IMR-90 (cell line): Measurements from ENCODE around the gene MEF2C. TPM values are rescaled to one million over a fixed set of nuclear protein-coding genes. Genes with fewer than 3 reads are reported as not detected.

Source experiments
- ATAC-seq: fragments of 200-7000 bp; cut with Tn5 transposase; 2 replicates; pipeline ENCODE4 v1.9.1; 2020; ENCODE audit warnings: low read depth, mild to moderate bottlenecking, moderate library complexity
- BruUV-seq: library from RNA; stranded (reverse); fragments of 400-500 nt; replicated peaks from 2 replicates; lab custom pipeline; 2021; lab: Mats Ljungman, UMichigan
- CTCF ChIA-PET: fragments of 300-600 bp; formaldehyde crosslinking; extraction: SDS; loops from one replicate; lab custom pipeline; 2021; ENCODE audit warnings: antibody characterized with exemption; lab: Yijun Ruan, JAX
- POLR2A ChIA-PET: fragments of 300-600 bp; sonication (Branson Sonifier 250); formaldehyde crosslinking; loops from one replicate; lab custom pipeline; 2022; ENCODE audit warnings: antibody characterized with exemption; ENCODE audit not compliant: unreplicated experiment; lab: Charles Lee
- DNase-seq: peaks from one replicate; pipeline ENCODE4 v3.0.0; 2013
- H2AFZ ChIP-seq: replicated peaks from 2 replicates; pipeline ENCODE3; 2013; ENCODE audit warnings: low read length, mild to moderate bottlenecking; ENCODE audit not compliant: poor library complexity
- H2AK5ac ChIP-seq: 2 replicates; pipeline ENCODE4 v1.6.1; 2013; ENCODE audit warnings: low read depth, low read length, inconsistent platforms
- H2AK9ac ChIP-seq: replicated peaks from 2 replicates; pipeline ENCODE3; 2013; ENCODE audit warnings: mild to moderate bottlenecking, low read depth, low read length, moderate library complexity; ENCODE audit not compliant: poor library complexity
- H2BK120ac ChIP-seq: 2 replicates; pipeline ENCODE4 v1.6.1; 2013; ENCODE audit warnings: low read depth, low read length, inconsistent platforms
- H2BK15ac ChIP-seq: 3 replicates; pipeline ENCODE4 v1.6.1; 2013; ENCODE audit warnings: low read depth, low read length, inconsistent platforms
- H2BK20ac ChIP-seq: 2 replicates; pipeline ENCODE4 v1.6.1; 2013; ENCODE audit warnings: low read depth, mild to moderate bottlenecking, inconsistent platforms, low read length, moderate library complexity
- H2BK5ac ChIP-seq: 2 replicates; pipeline ENCODE4 v1.6.1; 2013; ENCODE audit warnings: mild to moderate bottlenecking, low read depth, low read length, inconsistent platforms; ENCODE audit not compliant: poor library complexity, severe bottlenecking
- H3K14ac ChIP-seq: replicated peaks from 2 replicates; pipeline ENCODE4 v1.6.1; 2013; ENCODE audit warnings: low read depth, low read length, inconsistent platforms
- H3K18ac ChIP-seq: 2 replicates; pipeline ENCODE4 v1.6.1; 2013; ENCODE audit warnings: low read depth, low read length, control low read depth
- H3K23ac ChIP-seq: 2 replicates; pipeline ENCODE4 v1.6.1; 2013; ENCODE audit warnings: low read depth, low read length, inconsistent platforms
- H3K27ac ChIP-seq: 2 replicates; pipeline ENCODE4 v1.5.1; 2013; ENCODE audit warnings: mild to moderate bottlenecking, control low read depth, low read length; ENCODE audit not compliant: insufficient read depth
- H3K27me3 ChIP-seq: 2 replicates; pipeline ENCODE4 v1.6.1; 2013; ENCODE audit warnings: low read length; ENCODE audit not compliant: control insufficient read depth, insufficient read depth
- H3K36me3 ChIP-seq: 2 replicates; pipeline ENCODE4 v1.6.1; 2013; ENCODE audit warnings: low read length, mixed read lengths; ENCODE audit not compliant: control insufficient read depth, insufficient read depth
- H3K4ac ChIP-seq: 2 replicates; pipeline ENCODE4 v1.6.1; 2013; ENCODE audit warnings: low read depth, low read length, inconsistent platforms
- H3K4me1 ChIP-seq: 2 replicates; pipeline ENCODE4 v1.6.1; 2013; ENCODE audit warnings: low read length, mixed read lengths; ENCODE audit not compliant: control insufficient read depth, insufficient read depth
- H3K4me2 ChIP-seq: 2 replicates; pipeline ENCODE4 v1.6.1; 2013; ENCODE audit warnings: low read depth, mild to moderate bottlenecking, control low read depth, low read length, moderate library complexity
- H3K4me3 ChIP-seq: 2 replicates; pipeline ENCODE4 v1.5.1; 2013; ENCODE audit warnings: low read depth, mild to moderate bottlenecking, control low read depth, low read length, moderate library complexity; ENCODE audit not compliant: insufficient read depth
- H3K56ac ChIP-seq: 2 replicates; pipeline ENCODE4 v1.6.1; 2013; ENCODE audit warnings: low read length, inconsistent platforms; ENCODE audit not compliant: insufficient read depth; ENCODE audit errors: extremely low read depth
- H3K79me1 ChIP-seq, 2 experiments: 2 replicates each; pipeline ENCODE4 v1.6.1; 2013; ENCODE audit warnings: low read length in 2 of 2, inconsistent platforms in 1 of 2, low read depth in 1 of 2
- H3K9ac ChIP-seq: 2 replicates; pipeline ENCODE4 v1.6.1; 2013; ENCODE audit warnings: low read depth, low read length, control low read depth
- H3K9me1 ChIP-seq: 2 replicates; pipeline ENCODE4 v1.6.1; 2013; ENCODE audit warnings: low read length, inconsistent platforms; ENCODE audit not compliant: insufficient read depth
- H3K9me3 ChIP-seq: 2 replicates; pipeline ENCODE4 v1.6.1; 2013; ENCODE audit warnings: low read length; ENCODE audit not compliant: control insufficient read depth, insufficient read depth
- H4K20me1 ChIP-seq: 2 replicates; pipeline ENCODE4 v1.6.1; 2013; ENCODE audit warnings: low read length, inconsistent platforms; ENCODE audit not compliant: insufficient read depth
- H4K5ac ChIP-seq: 2 replicates; pipeline ENCODE4 v1.6.1; 2013; ENCODE audit warnings: mild to moderate bottlenecking, low read depth, low read length, control low read depth
- H4K8ac ChIP-seq, 2 experiments: 2 replicates each; pipeline ENCODE4 v1.6.1; 2013; ENCODE audit warnings: low read depth in 2 of 2, low read length in 2 of 2, control low read depth in 1 of 2, inconsistent platforms in 1 of 2
- H4K91ac ChIP-seq: 2 replicates; pipeline ENCODE4 v1.6.1; 2013; ENCODE audit warnings: low read depth, low read length, inconsistent platforms; ENCODE audit not compliant: insufficient read depth
- BHLHE40 ChIP-seq: fragments of 150-350 bp; IDR thresholded peaks from 2 replicates; pipeline ENCODE4 v1.6.1; 2016; ENCODE audit warnings: mild to moderate bottlenecking, low read depth, low read length
- CEBPB ChIP-seq: IDR thresholded peaks from 2 replicates; pipeline ENCODE4 v1.6.1; 2012; ENCODE audit warnings: low read depth, low read length, improper control_type of control experiment
- FOS ChIP-seq: fragments of 150-350 bp; IDR thresholded peaks from 2 replicates; pipeline ENCODE4 v1.6.1; 2016; ENCODE audit warnings: low read depth, low read length
- MAFK ChIP-seq: IDR thresholded peaks from 2 replicates; pipeline ENCODE4 v1.6.1; 2012; ENCODE audit warnings: low read depth, low read length, improper control_type of control experiment
- MXI1 ChIP-seq: IDR thresholded peaks from 2 replicates; pipeline ENCODE4 v1.6.1; 2012; ENCODE audit warnings: low read depth, mild to moderate bottlenecking, low read length, moderate library complexity, borderline replicate concordance
- NFE2L2 ChIP-seq: fragments of 150-350 bp; IDR thresholded peaks from 2 replicates; pipeline ENCODE4 v1.6.1; 2016; ENCODE audit warnings: low read depth, mild to moderate bottlenecking, low read length
- RAD21 ChIP-seq: IDR thresholded peaks from 2 replicates; pipeline ENCODE4 v1.6.1; 2012; ENCODE audit warnings: low read length, improper control_type of control experiment
- RCOR1 ChIP-seq: IDR thresholded peaks from 2 replicates; pipeline ENCODE4 v1.6.1; 2012; ENCODE audit warnings: mild to moderate bottlenecking, low read length, improper control_type of control experiment; ENCODE audit not compliant: insufficient replicate concordance
- SMC3 ChIP-seq: fragments of 150-350 bp; IDR thresholded peaks from 2 replicates; pipeline ENCODE4 v1.6.1; 2016; ENCODE audit warnings: low read depth, mild to moderate bottlenecking, antibody characterized with exemption, low read length, moderate library complexity
- USF2 ChIP-seq: fragments of 150-350 bp; IDR thresholded peaks from 2 replicates; pipeline ENCODE4 v1.6.1; 2017; ENCODE audit warnings: mild to moderate bottlenecking, antibody characterized with exemption, low read length, low read depth
- WGBS, 2 experiments: methylation state at CpG; one replicate each; pipeline versions ENCODE4 v1.1.5 to v1.1.7; 2013; ENCODE audit warnings: missing lambda C conversion rate in 2 of 2; ENCODE audit not compliant: insufficient read length in 1 of 2; ENCODE audit errors: extremely low coverage in 2 of 2; 5-methylcytosine and 5-hydroxymethylcytosine counted together
- dilution Hi-C: fragments of 300-500 bp; cut with HindIII; formaldehyde crosslinking; loops from one replicate; pipeline ENCODE4 v1.14.3; 2018; ENCODE audit warnings: low sequenced_read_pairs; ENCODE audit not compliant: unreplicated experiment
- in situ Hi-C: fragments of 300-500 bp; cut with MboI; formaldehyde crosslinking; loops from 3 replicates; pipeline ENCODE4 v1.14.3; 2019; ENCODE audit warnings: low sequenced_read_pairs, inconsistent platforms, mixed read lengths
- intact Hi-C: fragments of 100-400 bp; cut with micrococcal nuclease; formaldehyde crosslinking; loops from 2 replicates; pipeline ENCODE4 v1.10.0; 2022
- polyA plus RNA-seq, 3 experiments: library from polyadenylated mRNA; depleted of rRNA; stranded (reverse); fragments of >200 nt; gene quantifications; 2 replicates each; pipeline ENCODE4 v1.2.3, GENCODE V29; 2012; ENCODE audit warnings: low replicate concordance in 1 of 3
- total RNA-seq: library from RNA; depleted of rRNA; stranded (reverse); fragments of >200 nt; gene quantifications from 2 replicates; pipeline ENCODE4 v1.2.3, GENCODE V29; 2012
- TF ChIP-seq, protein P1 (sequence below): conservative IDR thresholded peaks from 2 replicates; pipeline ENCODE4 v1.5.1; 2012; ENCODE audit warnings: mild to moderate bottlenecking, low read depth, low read length, improper control_type of control experiment
- TF ChIP-seq, protein P2 (sequence below): fragments of 150-350 bp; IDR thresholded peaks from 2 replicates; pipeline ENCODE4 v1.6.1; 2016; ENCODE audit warnings: low read depth, mild to moderate bottlenecking, low read length, moderate library complexity, borderline replicate concordance

Gene MEF2C
- total and polyA plus RNA-seq, 2 of the 4 experiments (the other 2 are of a cell fraction), result 1.5 to 6.8 TPM

DNA sequence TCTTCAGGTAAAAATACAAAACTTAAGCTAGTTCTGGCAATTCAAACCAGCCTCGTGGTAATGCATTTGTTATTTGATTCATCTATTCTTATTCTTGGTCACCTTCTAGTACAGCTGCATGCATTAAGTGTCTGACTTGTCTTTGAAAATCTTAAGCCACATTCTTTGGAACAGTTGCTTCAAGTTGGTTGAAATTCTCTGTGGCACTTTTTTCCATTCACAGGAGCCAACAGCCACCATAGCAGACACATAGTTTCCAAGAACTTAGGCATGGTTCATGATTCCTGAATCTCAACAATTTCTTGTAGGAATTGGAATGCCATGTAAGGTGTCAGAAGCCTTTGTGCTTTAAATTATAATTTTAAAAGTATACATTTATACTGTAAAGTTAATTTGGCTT lies 47.4 kb upstream of the MEF2C start:
- 0 out of 2 replicates have a peak, but pooled peaks cover 3% of the 10 kb centered on the region for H3K9me1 ChIP-seq
- H3K27ac ChIP-seq, result no peak overlapping the region
- ATAC-seq (no peak), DNase-seq (no peak)
- ChIA-PET POLR2A (interaction anchor here (0.6 kb wide), 1 partner anchor 1030 kb away, joined by 3 read pairs; no protein-coding TSS in a partner anchor), CTCF (no interaction called here)
- H4K5ac ChIP-seq, result no peak overlapping the region
- no peak for TF ChIP-seq USF2
- TF ChIP-seq MAFK, result no peak
- no peak for TF ChIP-seq SMC3
- TF ChIP-seq, protein P1, sequence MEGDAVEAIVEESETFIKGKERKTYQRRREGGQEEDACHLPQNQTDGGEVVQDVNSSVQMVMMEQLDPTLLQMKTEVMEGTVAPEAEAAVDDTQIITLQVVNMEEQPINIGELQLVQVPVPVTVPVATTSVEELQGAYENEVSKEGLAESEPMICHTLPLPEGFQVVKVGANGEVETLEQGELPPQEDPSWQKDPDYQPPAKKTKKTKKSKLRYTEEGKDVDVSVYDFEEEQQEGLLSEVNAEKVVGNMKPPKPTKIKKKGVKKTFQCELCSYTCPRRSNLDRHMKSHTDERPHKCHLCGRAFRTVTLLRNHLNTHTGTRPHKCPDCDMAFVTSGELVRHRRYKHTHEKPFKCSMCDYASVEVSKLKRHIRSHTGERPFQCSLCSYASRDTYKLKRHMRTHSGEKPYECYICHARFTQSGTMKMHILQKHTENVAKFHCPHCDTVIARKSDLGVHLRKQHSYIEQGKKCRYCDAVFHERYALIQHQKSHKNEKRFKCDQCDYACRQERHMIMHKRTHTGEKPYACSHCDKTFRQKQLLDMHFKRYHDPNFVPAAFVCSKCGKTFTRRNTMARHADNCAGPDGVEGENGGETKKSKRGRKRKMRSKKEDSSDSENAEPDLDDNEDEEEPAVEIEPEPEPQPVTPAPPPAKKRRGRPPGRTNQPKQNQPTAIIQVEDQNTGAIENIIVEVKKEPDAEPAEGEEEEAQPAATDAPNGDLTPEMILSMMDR, result no peak
- TF ChIP-seq FOS, result no peak
- no peak for TF ChIP-seq MXI1
- no peak for TF ChIP-seq CEBPB
- no peak for TF ChIP-seq NFE2L2
- TF ChIP-seq, protein P2, sequence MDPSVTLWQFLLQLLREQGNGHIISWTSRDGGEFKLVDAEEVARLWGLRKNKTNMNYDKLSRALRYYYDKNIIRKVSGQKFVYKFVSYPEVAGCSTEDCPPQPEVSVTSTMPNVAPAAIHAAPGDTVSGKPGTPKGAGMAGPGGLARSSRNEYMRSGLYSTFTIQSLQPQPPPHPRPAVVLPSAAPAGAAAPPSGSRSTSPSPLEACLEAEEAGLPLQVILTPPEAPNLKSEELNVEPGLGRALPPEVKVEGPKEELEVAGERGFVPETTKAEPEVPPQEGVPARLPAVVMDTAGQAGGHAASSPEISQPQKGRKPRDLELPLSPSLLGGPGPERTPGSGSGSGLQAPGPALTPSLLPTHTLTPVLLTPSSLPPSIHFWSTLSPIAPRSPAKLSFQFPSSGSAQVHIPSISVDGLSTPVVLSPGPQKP, result no peak
- TF ChIP-seq BHLHE40, result no peak
- TF ChIP-seq RAD21, result no peak
- no peak for TF ChIP-seq RCOR1
- H4K20me1 ChIP-seq, result no peaks in the 10 kb centered on the region
- H3K9me3 ChIP-seq, result no peaks in the 10 kb centered on the region
- no peaks in the 10 kb centered on the region for H3K27me3 ChIP-seq
- H2BK120ac ChIP-seq, result no peak overlapping the region
- no peak overlapping the region for H3K4me2 ChIP-seq
- no peak overlapping the region for H2AK9ac ChIP-seq
- H3K79me1 ChIP-seq, result no peaks in the 10 kb centered on the region
- H3K4me3 ChIP-seq, result no peak overlapping the region
- WGBS, 2 experiments, result no CpG with 5 or more reads among the region's 1 CpG
- no peak overlapping the region for H3K14ac ChIP-seq
- H2AFZ ChIP-seq, result no peak overlapping the region
- H4K91ac ChIP-seq, result no peak overlapping the region
- in situ Hi-C loops, result no loop called here
- no peak overlapping the region for H4K8ac ChIP-seq
- no peak overlapping the region for H2BK15ac ChIP-seq
- H3K23ac ChIP-seq, result no peak overlapping the region
- no peaks in the 10 kb centered on the region for H3K4me1 ChIP-seq
- dilution Hi-C loops, result no loop called here
- no peak overlapping the region for H2BK20ac ChIP-seq
- no peak overlapping the region for H3K18ac ChIP-seq
- no peak overlapping the region for H3K4ac ChIP-seq
- H3K56ac ChIP-seq, result no peak overlapping the region
- H2AK5ac ChIP-seq, result no peak overlapping the region
- no peak overlapping the region for H2BK5ac ChIP-seq
- H3K36me3 ChIP-seq, result no peaks in the 10 kb centered on the region
- H3K9ac ChIP-seq, result no peak overlapping the region
- no TSS peak for BruUV-seq
- intact Hi-C loops, result no loop called here
